Right lobe of liver (tissue), 4 donors: ENCODE data around the gene TMEM54.

ENCODE experiments used
- CTCF ChIP-seq, 4 donors: fragments of 200-600 bp in 3 of 4; fragments of 450-650 bp in 1 of 4; IDR thresholded peaks; one replicate each; pipeline versions ENCODE4 v1.5.1 to v1.8.0; 2016 to 2022; ENCODE audit warnings: antibody characterized with exemption in 4 of 4, mild to moderate bottlenecking in 2 of 4
- POLR2A ChIP-seq: fragments of 450-650 bp; IDR thresholded peaks from one replicate; pipeline ENCODE4 v1.6.1; 2017; ENCODE audit warnings: antibody characterized with exemption, mild to moderate bottlenecking
- donor health status: DM: no; HTN: no; CAD: no.
- donor health status: DM: no; HTN: no; CAD: no.
- donor health status: DM: no; HTN: yes; CAD: no.

DNA sequence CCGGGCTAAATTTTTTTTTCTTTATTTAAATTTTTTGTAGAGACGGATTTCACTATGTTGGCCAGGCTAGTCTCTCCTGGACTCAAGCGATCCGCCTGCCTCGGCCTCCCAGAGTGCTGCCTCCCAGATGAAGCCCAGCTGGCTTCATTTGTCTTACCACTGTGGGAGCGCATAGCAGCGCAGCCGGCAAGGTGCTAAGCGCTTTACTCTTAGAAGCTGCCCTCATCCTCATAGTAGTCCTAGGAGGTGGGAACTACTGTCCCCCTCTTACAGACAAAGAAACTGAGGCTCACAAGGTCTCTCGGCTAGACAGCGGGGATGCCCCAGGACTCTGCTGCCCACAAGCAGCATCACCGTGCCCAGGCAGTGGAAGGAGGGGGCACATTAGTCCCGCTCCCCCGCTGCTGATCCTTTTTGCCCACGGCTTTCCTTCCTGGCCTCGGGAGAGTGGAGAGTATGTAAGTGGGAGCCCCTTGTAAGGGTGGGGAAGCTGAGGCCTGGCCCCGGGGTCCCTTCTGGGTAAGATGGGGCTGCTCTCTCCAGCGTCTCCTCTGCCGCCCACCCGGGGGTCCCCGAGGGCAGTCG lies 726 bp downstream of the TMEM54 start:
- no peak for TF ChIP-seq CTCF (IDR thresholded peaks at IDR 0.05)
- TF ChIP-seq POLR2A = no peak
